ENCODE measurements around the gene LINGO3.

DNA sequence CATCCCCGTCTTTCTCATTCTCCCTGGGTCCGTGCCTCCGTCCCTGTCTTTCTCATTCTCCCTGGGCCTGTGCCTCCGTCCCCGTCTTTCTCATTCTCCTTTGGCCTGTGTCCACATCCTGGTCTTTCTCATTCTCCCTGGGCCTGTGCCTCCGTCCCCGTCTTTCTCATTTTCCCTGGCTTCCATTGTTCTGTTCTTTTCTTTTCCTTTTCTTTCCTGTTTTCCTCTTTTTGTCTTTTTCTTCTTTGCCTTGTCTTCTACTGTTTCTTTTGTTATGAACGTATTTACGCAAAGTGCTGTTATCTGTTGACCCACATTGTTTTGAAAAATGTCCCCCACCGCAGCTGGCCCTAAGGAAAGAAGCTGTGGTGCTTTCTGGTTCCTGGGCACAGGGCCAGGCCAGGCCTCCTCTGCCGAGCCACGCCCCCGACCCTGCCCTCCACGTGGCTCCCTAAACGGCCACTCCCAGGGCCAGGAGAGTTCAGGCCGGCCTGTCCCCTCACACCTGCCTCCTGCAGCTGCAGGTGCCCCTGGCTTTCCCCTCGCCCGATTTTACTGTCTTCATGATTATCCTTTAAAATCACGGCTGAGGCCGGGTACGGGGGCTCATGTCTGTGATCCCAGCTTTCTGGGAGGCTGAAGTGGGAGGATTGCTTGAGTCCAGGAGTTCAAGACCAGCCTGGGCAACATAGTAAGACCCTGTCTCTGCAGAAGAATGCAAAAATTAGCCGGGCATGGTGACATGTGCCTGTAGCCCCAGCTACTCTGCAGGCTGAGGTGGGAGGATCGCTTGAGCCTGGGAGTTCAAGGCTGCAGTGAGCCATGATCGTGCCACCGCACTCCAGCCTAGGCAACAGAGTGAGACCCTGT is 38.1 kb upstream of the LINGO3 start:
- TF ChIP-seq, protein P1, sequence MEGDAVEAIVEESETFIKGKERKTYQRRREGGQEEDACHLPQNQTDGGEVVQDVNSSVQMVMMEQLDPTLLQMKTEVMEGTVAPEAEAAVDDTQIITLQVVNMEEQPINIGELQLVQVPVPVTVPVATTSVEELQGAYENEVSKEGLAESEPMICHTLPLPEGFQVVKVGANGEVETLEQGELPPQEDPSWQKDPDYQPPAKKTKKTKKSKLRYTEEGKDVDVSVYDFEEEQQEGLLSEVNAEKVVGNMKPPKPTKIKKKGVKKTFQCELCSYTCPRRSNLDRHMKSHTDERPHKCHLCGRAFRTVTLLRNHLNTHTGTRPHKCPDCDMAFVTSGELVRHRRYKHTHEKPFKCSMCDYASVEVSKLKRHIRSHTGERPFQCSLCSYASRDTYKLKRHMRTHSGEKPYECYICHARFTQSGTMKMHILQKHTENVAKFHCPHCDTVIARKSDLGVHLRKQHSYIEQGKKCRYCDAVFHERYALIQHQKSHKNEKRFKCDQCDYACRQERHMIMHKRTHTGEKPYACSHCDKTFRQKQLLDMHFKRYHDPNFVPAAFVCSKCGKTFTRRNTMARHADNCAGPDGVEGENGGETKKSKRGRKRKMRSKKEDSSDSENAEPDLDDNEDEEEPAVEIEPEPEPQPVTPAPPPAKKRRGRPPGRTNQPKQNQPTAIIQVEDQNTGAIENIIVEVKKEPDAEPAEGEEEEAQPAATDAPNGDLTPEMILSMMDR (IDR thresholded peaks at IDR 0.05), result no peak
- no peak for TF ChIP-seq POLR2A (IDR thresholded peaks at IDR 0.05)
